H1 (cell line): ENCODE data around the gene EN1. TPM values are rescaled to one million over a fixed set of nuclear protein-coding genes. Genes with fewer than 3 reads are reported as not detected.

Source experiments
- CTCF ChIA-PET: fragments of 300-600 bp; sonication (Branson Sonifier 250); formaldehyde crosslinking; loops from one replicate; lab custom pipeline; 2021; ENCODE audit not compliant: partially characterized antibody; lab: Charles Lee
- POLR2A ChIA-PET: fragments of 300-600 bp; sonication (Branson Sonifier 250); formaldehyde crosslinking; loops from one replicate; lab custom pipeline; 2021; ENCODE audit warnings: inconsistent platforms; ENCODE audit not compliant: partially characterized antibody; lab: Charles Lee
- DNase-seq, 2 experiments: peaks; one replicate each; pipeline versions ENCODE4 v3.0.0 to v3.0.0-alpha.2; 2010 to 2022; ENCODE audit warnings: low spot score in 2 of 2, low read depth in 1 of 2, mixed read lengths in 1 of 2
- FAIRE-seq: peaks from 2 replicates; lab custom pipeline; 2011; peaks lifted over from hg19 to GRCh38; lab: Jason Lieb, UNC
- H2AFZ ChIP-seq: 2 replicates; pipeline ENCODE4 v1.8.1; 2012; ENCODE audit warnings: low read length, inconsistent platforms
- H2AK5ac ChIP-seq: 2 replicates; pipeline ENCODE4 v1.6.1; 2013; ENCODE audit warnings: low read depth, low read length
- H2BK120ac ChIP-seq: replicated peaks from 2 replicates; pipeline ENCODE3; 2013; ENCODE audit warnings: low read depth, low read length, inconsistent platforms
- H2BK12ac ChIP-seq: 2 replicates; pipeline ENCODE4 v1.6.1; 2013; ENCODE audit warnings: low read depth, low read length
- H2BK15ac ChIP-seq: 2 replicates; pipeline ENCODE4 v1.6.1; 2013; ENCODE audit warnings: low read length
- H2BK20ac ChIP-seq: 2 replicates; pipeline ENCODE4 v1.6.1; 2013; ENCODE audit warnings: low read length
- H2BK5ac ChIP-seq: 2 replicates; pipeline ENCODE4 v1.6.1; 2013; ENCODE audit warnings: low read depth, low read length
- H3K14ac ChIP-seq: 2 replicates; pipeline ENCODE4 v1.6.1; 2013; ENCODE audit warnings: inconsistent platforms; ENCODE audit not compliant: insufficient read length
- H3K18ac ChIP-seq: 2 replicates; pipeline ENCODE4 v1.6.1; 2013; ENCODE audit warnings: low read length; ENCODE audit errors: extremely low read depth
- H3K23ac ChIP-seq: 2 replicates; pipeline ENCODE4 v1.6.1; 2013; ENCODE audit warnings: inconsistent platforms; ENCODE audit not compliant: insufficient read length
- H3K23me2 ChIP-seq: 2 replicates; pipeline ENCODE4 v1.6.1; 2013; ENCODE audit warnings: low read depth, low read length
- H3K27ac ChIP-seq: 2 replicates; pipeline ENCODE4 v1.6.1; 2011; ENCODE audit warnings: low read depth, low read length, inconsistent platforms
- H3K27me3 ChIP-seq, 4 experiments: replicated peaks in 1 of 4; 1 replicate in 1 of 4; 2 replicates in 3 of 4; pipeline versions ENCODE4 v1.6.1 to v1.8.1; 2011 to 2013; ENCODE audit warnings: low read length in 3 of 4, mild to moderate bottlenecking in 3 of 4, inconsistent platforms in 2 of 4, mixed read lengths in 2 of 4, moderate library complexity in 1 of 4; ENCODE audit not compliant: control insufficient read depth in 3 of 4, insufficient read depth in 3 of 4; ENCODE audit errors: extremely low read depth in 1 of 4
- H3K36me3 ChIP-seq, 4 experiments: 2 replicates each; pipeline versions ENCODE4 v1.6.1 to v1.8.1; 2011 to 2013; ENCODE audit warnings: mild to moderate bottlenecking in 4 of 4, low read length in 3 of 4, moderate library complexity in 2 of 4, control low read depth in 1 of 4, inconsistent platforms in 1 of 4; ENCODE audit not compliant: insufficient read depth in 4 of 4, control insufficient read depth in 2 of 4
- H3K4ac ChIP-seq: replicated peaks from 2 replicates; pipeline ENCODE3; 2013; ENCODE audit warnings: low read length, low read depth, mixed read lengths, inconsistent platforms; ENCODE audit not compliant: insufficient read length
- H3K4me1 ChIP-seq, 4 experiments: replicated peaks in 1 of 4; 1 replicate in 1 of 4; 2 replicates in 3 of 4; pipeline versions ENCODE4 v1.6.1 to v1.8.1; 2011 to 2013; ENCODE audit warnings: low read length in 3 of 4, inconsistent platforms in 2 of 4, mixed read lengths in 1 of 4; ENCODE audit not compliant: insufficient read depth in 4 of 4, control insufficient read depth in 3 of 4
- H3K4me2 ChIP-seq, 2 experiments: 2 replicates each; pipeline versions ENCODE4 v1.6.1 to v1.8.1; 2011 to 2013; ENCODE audit warnings: low read depth in 2 of 2, low read length in 2 of 2, control low read depth in 1 of 2, inconsistent platforms in 1 of 2, mild to moderate bottlenecking in 1 of 2; ENCODE audit not compliant: insufficient read depth in 1 of 2
- H3K4me3 ChIP-seq, 4 experiments: fragments of 200-600, 300-600 bp in 1 of 4; sonication (generic), shearing (Covaris generic), sonication (Bioruptor Twin) in 1 of 4; 2 replicates each; pipeline versions ENCODE4 v1.5.1 to v1.8.1; 2011 to 2016; ENCODE audit warnings: low read length in 4 of 4, low read depth in 3 of 4, control low read depth in 2 of 4, inconsistent platforms in 2 of 4, mild to moderate bottlenecking in 2 of 4, mixed read lengths in 1 of 4, moderate library complexity in 1 of 4; ENCODE audit not compliant: insufficient read depth in 2 of 4; ENCODE audit errors: extremely low read depth in 1 of 4
- H3K56ac ChIP-seq: replicated peaks from 2 replicates; pipeline ENCODE3; 2013; ENCODE audit warnings: low read depth, mild to moderate bottlenecking, mixed read lengths, low read length, inconsistent platforms; ENCODE audit not compliant: insufficient read length
- H3K79me1 ChIP-seq: 2 replicates; pipeline ENCODE4 v1.6.1; 2013; ENCODE audit warnings: low read depth, low read length, control low read depth
- H3K79me2 ChIP-seq, 2 experiments: 2 replicates each; pipeline versions ENCODE4 v1.6.1 to v1.8.1; 2012 to 2013; ENCODE audit warnings: low read length in 2 of 2, mild to moderate bottlenecking in 2 of 2, inconsistent platforms in 1 of 2; ENCODE audit not compliant: insufficient read depth in 2 of 2, control insufficient read depth in 1 of 2
- H3K9ac ChIP-seq, 4 experiments: replicated peaks in 1 of 4; 1 replicate in 1 of 4; 2 replicates in 3 of 4; pipeline versions ENCODE4 v1.6.1 to v1.8.1; 2011 to 2013; ENCODE audit warnings: low read depth in 3 of 4, low read length in 3 of 4, control low read depth in 2 of 4, mild to moderate bottlenecking in 2 of 4, moderate library complexity in 2 of 4, inconsistent platforms in 1 of 4; ENCODE audit errors: extremely low read depth in 1 of 4
- H3K9me3 ChIP-seq, 2 experiments: 2 replicates each; pipeline versions ENCODE4 v1.6.1 to v1.8.1; 2012 to 2013; ENCODE audit warnings: mild to moderate bottlenecking in 2 of 2, moderate library complexity in 2 of 2, control low read depth in 1 of 2, inconsistent platforms in 1 of 2, low read depth in 1 of 2, low read length in 1 of 2, mixed read lengths in 1 of 2; ENCODE audit not compliant: insufficient read depth in 2 of 2
- H4K20me1 ChIP-seq, 2 experiments: replicated peaks in 1 of 2; 2 replicates each; pipeline versions ENCODE3 to v1.8.1; 2011 to 2013; ENCODE audit warnings: inconsistent platforms in 2 of 2, low read length in 2 of 2, mild to moderate bottlenecking in 1 of 2; ENCODE audit not compliant: insufficient read depth in 2 of 2, control insufficient read depth in 1 of 2
- H4K5ac ChIP-seq: 2 replicates; pipeline ENCODE4 v1.6.1; 2013; ENCODE audit warnings: low read length, low read depth, mixed read lengths, inconsistent platforms; ENCODE audit not compliant: insufficient read length
- H4K8ac ChIP-seq: 2 replicates; pipeline ENCODE4 v1.8.0; 2013; ENCODE audit warnings: mild to moderate bottlenecking, moderate library complexity, low read length, inconsistent platforms; ENCODE audit not compliant: insufficient read depth; ENCODE audit errors: extremely low read depth
- H4K91ac ChIP-seq: replicated peaks from 2 replicates; pipeline ENCODE3; 2013; ENCODE audit warnings: low read length, mixed read lengths, inconsistent platforms; ENCODE audit not compliant: insufficient read length
- ASH2L ChIP-seq: fragments of 200-600, 300-600 bp; sonication (generic); IDR thresholded peaks from one replicate; pipeline ENCODE4 v1.7.1; 2017; ENCODE audit warnings: low read length
- CHD2 ChIP-seq: IDR thresholded peaks from 2 replicates; pipeline ENCODE4 v1.6.1; 2012; ENCODE audit warnings: low read length, improper control_type of control experiment
- EGR1 ChIP-seq: IDR thresholded peaks from 2 replicates; pipeline ENCODE4 v1.6.1; 2011; ENCODE audit warnings: low read depth, low read length, borderline replicate concordance
- EP300 ChIP-seq, 2 experiments: IDR thresholded peaks; 1 replicate in 1 of 2; 2 replicates in 1 of 2; pipeline ENCODE4 v1.6.1; 2011 to 2012; ENCODE audit warnings: low read depth in 2 of 2, low read length in 2 of 2, mild to moderate bottlenecking in 2 of 2, borderline replicate concordance in 1 of 2, inconsistent platforms in 1 of 2, moderate library complexity in 1 of 2
- POU5F1 ChIP-seq: IDR thresholded peaks from 2 replicates; pipeline ENCODE4 v1.6.1; 2011; ENCODE audit warnings: low read depth, mild to moderate bottlenecking, low read length, moderate library complexity
- RFX5 ChIP-seq: IDR thresholded peaks from 2 replicates; pipeline ENCODE4 v1.6.1; 2011; ENCODE audit warnings: low read depth, low read length, improper control_type of control experiment, borderline replicate concordance
- SRF ChIP-seq: IDR thresholded peaks from 2 replicates; pipeline ENCODE4 v1.6.1; 2011; ENCODE audit warnings: mild to moderate bottlenecking, low read depth, low read length, moderate library complexity
- TCF12 ChIP-seq: IDR thresholded peaks from 2 replicates; pipeline ENCODE4 v1.6.1; 2011; ENCODE audit warnings: low read depth, mild to moderate bottlenecking, low read length
- WGBS, 2 experiments: shearing (Covaris generic) in 1 of 2; methylation state at CpG; one replicate each; pipeline versions ENCODE4 v1.1.6 to v1.1.7; 2013 to 2015; ENCODE audit warnings: low lambda C conversion rate in 2 of 2, mixed read lengths in 2 of 2, inconsistent platforms in 1 of 2, low coverage in 1 of 2, missing lambda C conversion rate in 1 of 2; ENCODE audit not compliant: insufficient replicate concordance in 2 of 2, insufficient coverage in 1 of 2, insufficient read length in 1 of 2; ENCODE audit errors: extremely low coverage in 1 of 2, missing lambda C conversion rate in 1 of 2; 5-methylcytosine and 5-hydroxymethylcytosine counted together
- polyA plus RNA-seq, 7 experiments: library from polyadenylated mRNA; depleted of rRNA in 3 of 7; stranded (reverse) in 5 of 7; unstranded in 2 of 7; fragments of >200 nt in 5 of 7; fragments of 200-250 nt in 2 of 7; gene quantifications; 1 replicate in 5 of 7; 2 replicates in 1 of 7; 4 replicates in 1 of 7; pipeline versions ENCODE4 v1.2.1 to v1.2.3, GENCODE V29; 2011 to 2013; ENCODE audit warnings: missing spikeins in 2 of 7, mixed read lengths in 2 of 7
- total RNA-seq: library from RNA; stranded (reverse); fragmentation: NEBNext Ultra II Directional; extraction: Animal tissue kit (Norgen Biotek cat#: 25700); gene quantifications from 2 replicates; pipeline ENCODE4 v1.2.1, GENCODE V29; 2021
- TF ChIP-seq, protein P1 (sequence below), 3 experiments: IDR thresholded peaks; 1 replicate in 2 of 3; 2 replicates in 1 of 3; pipeline versions ENCODE4 v1.5.1 to v1.6.1; 2011; ENCODE audit warnings: low read length in 3 of 3, mild to moderate bottlenecking in 3 of 3, inconsistent platforms in 2 of 3, low read depth in 1 of 3, moderate library complexity in 1 of 3; ENCODE audit not compliant: insufficient read depth in 1 of 3; ENCODE audit errors: control extremely low read depth in 1 of 3
- TF ChIP-seq, protein P2 (sequence below): IDR thresholded peaks from 2 replicates; pipeline ENCODE4 v1.6.1; 2011; ENCODE audit warnings: low read length, improper control_type of control experiment

EN1 gene
- total and polyA plus RNA-seq, 2 of the 8 experiments (the other 6 are each of a cell fraction or from before 2014, with no cell fraction given), result not detected

DNA sequence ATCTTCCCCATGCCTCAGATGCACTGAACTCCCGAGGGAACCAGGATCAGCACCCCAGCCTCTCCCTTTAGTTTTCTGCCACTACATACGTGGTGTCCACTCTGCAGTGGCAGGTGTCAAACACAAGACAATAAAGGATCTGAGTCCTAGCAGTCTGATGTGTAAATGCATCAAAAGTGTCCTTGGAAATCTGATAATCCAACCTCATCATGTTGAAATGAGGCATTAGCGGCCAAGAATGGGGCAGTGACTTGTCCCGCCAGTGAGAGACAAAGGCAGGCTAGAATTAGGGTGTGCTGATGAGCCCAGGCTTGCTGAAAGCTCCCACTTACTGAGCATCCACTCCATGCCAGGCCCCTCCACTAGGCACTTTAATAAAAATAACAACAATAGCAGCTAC is 52.9 kb downstream of the EN1 start:
- no peak overlapping the region for H3K56ac ChIP-seq
- H2BK20ac ChIP-seq, result no peak overlapping the region
- H2BK5ac ChIP-seq, result no peak overlapping the region
- no peak overlapping the region for H3K4me2 ChIP-seq
- 92% methylated on average over 4 of the region's 4 CpGs; no CpG with 5 or more reads in 1 of the 2 experiments for WGBS, 2 experiments
- no peaks in the 10 kb centered on the region for H3K4me1 ChIP-seq
- no peak overlapping the region for H4K8ac ChIP-seq
- 0 out of 2 replicates have a peak overlapping the region, but pooled peaks have one; percentile 46 for H2BK15ac ChIP-seq
- no peaks in the 10 kb centered on the region for H3K79me1 ChIP-seq
- H3K4ac ChIP-seq, result no peak overlapping the region
- H3K18ac ChIP-seq, result no peak overlapping the region
- no peak overlapping the region for H4K5ac ChIP-seq
- H3K23me2 ChIP-seq, result no peaks in the 10 kb centered on the region
- POLR2A ChIA-PET, result no interaction called here
- 0 out of 2 replicates have a peak overlapping the region, but pooled peaks have one; percentile 17 for H2BK12ac ChIP-seq
- no peaks in the 10 kb centered on the region for H3K36me3 ChIP-seq
- no peak for DNase-seq
- H3K9ac ChIP-seq, result no peak overlapping the region
- no peak for FAIRE-seq
- H2AK5ac ChIP-seq, result no peak overlapping the region
- no peak overlapping the region for H2AFZ ChIP-seq
- H4K91ac ChIP-seq, result no peak overlapping the region
- H3K9me3 ChIP-seq, result no peaks in the 10 kb centered on the region
- no peaks in the 10 kb centered on the region for H3K79me2 ChIP-seq
- H4K20me1 ChIP-seq, result no peaks in the 10 kb centered on the region
- no peaks in the 10 kb centered on the region; a peak in 3 of 7 replicates for H3K27me3 ChIP-seq
- CTCF ChIA-PET, result no interaction called here
- H3K4me3 ChIP-seq, result no peak overlapping the region
- no peak overlapping the region for H2BK120ac ChIP-seq
- no peak overlapping the region for H3K23ac ChIP-seq
- no peak overlapping the region for H3K14ac ChIP-seq
- no peak overlapping the region for H3K27ac ChIP-seq
- TF ChIP-seq EGR1 (no peak), TCF12 (no peak), EP300 (IDR thresholded peaks at IDR 0.05; ENCODE audit: borderline replicate concordance in 1 of 2, low read depth in 2 of 2, low read length in 2 of 2) (no peak), ASH2L (no peak), RFX5 (no peak), CHD2 (no peak), SRF (no peak), POU5F1 (no peak)
- TF ChIP-seq, protein P1, sequence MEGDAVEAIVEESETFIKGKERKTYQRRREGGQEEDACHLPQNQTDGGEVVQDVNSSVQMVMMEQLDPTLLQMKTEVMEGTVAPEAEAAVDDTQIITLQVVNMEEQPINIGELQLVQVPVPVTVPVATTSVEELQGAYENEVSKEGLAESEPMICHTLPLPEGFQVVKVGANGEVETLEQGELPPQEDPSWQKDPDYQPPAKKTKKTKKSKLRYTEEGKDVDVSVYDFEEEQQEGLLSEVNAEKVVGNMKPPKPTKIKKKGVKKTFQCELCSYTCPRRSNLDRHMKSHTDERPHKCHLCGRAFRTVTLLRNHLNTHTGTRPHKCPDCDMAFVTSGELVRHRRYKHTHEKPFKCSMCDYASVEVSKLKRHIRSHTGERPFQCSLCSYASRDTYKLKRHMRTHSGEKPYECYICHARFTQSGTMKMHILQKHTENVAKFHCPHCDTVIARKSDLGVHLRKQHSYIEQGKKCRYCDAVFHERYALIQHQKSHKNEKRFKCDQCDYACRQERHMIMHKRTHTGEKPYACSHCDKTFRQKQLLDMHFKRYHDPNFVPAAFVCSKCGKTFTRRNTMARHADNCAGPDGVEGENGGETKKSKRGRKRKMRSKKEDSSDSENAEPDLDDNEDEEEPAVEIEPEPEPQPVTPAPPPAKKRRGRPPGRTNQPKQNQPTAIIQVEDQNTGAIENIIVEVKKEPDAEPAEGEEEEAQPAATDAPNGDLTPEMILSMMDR (IDR thresholded peaks at IDR 0.05; ENCODE audit: control extremely low read depth in 1 of 3, insufficient read depth in 1 of 3, low read depth in 1 of 3, low read length in 3 of 3), result no peak
- TF ChIP-seq, protein P2, sequence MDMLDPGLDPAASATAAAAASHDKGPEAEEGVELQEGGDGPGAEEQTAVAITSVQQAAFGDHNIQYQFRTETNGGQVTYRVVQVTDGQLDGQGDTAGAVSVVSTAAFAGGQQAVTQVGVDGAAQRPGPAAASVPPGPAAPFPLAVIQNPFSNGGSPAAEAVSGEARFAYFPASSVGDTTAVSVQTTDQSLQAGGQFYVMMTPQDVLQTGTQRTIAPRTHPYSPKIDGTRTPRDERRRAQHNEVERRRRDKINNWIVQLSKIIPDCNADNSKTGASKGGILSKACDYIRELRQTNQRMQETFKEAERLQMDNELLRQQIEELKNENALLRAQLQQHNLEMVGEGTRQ, result no peak
